GF-D8 (cell line): ENCODE measurements around the gene GALNT17.

Experiments
- DNase-seq: peaks from one replicate; lab custom pipeline; 2025; lab: John Stamatoyannopoulos, UW

The GALNT17 gene

DNA sequence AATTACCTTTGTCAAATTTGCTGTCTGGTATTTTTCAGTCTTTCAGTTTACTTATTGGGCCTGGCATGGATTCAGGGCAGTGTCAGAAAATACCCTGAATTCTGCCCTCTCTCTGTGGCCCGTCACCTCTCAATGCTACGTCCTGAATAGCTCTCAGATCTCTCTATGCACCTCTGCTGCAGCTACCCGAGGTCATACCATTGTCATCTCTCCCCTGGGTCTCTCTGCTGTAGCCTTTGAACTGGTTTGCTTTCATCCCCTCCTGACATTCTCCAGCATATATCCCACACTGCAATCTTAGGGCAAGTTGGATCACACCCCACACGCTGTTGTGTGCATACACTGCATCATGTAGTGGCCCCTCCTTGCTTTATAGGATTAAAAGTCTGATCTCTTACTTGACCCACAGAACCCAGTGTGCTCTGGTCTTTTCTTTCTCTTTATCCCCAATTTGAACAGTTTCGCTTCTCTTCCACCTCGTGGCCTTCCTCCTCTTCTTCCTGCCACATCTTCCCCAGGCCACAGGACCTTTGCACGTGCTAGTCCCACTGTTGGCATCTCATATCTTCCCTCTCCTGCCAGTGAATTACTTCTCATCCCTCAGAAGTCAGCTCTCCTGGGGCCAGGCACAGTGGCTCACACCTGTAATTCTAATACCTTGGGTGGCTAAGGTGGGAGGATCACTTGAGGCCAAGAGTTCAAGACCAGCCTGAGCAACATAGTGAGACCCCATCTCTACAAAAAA, 372.9 kb downstream of the GALNT17 start:
- no peak for DNase-seq

DNA sequence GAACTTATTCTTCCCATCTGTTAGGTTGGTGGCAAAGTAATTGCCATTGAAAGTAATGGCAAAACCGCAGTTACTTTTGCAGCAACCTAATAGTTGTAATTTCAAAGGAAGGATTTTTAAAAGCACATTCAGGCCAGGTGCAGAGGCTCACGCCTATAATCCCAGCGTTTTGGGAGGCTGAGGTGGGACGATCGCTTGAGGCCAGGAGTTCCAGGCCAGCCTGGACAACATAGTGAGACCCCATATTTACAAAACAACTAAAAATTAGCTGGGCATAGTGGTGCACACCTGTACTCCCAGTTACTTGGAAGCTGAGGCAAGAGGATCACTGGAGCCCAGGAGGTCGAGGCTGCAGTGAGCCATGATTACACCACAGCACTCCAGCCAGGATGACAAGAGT, 374.9 kb downstream of the GALNT17 start:
- DNase-seq = no peak

DNA sequence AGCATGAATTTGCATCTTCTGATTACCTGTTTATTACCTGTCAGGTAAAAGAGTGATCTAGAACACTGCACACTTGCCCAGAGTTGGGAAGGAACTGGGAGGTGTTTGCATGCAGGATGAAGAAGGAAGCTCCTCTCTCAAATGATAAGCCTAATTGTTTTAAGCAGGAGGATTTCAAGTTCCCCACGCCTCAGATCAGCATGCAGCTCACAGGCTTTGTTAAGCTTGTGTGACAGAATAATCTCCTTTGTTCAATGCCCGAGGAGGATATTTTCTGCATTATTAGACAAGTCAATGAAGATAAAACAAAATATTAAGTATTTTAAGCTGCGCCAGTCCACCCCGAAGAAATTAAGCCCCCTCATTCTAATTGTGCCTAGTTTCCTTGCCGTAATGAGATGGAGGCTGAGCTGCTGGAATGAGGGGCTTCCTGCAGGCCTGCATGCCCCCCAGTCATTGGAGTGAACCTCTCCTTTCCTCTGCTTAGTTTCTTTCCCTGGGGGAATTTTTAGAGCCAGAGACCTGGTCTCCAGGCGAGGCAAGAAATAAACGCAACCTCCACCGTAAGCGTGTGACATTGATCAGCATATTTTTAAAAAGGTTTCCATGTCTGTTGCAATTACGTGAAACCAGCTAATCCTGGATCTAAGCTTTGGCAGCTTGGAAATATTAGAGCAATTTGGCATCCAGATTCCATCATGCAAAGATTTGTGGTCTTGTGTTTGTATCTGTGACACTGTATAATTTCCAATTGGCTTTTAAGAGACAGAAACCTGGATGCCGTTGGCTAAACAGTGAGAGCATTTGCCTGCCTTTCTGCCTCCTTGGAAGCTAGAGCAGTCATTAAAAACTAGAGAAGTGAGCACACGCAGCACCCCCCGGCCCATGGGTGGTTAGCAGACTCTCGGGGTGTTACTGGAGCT, 376.0 kb downstream of the GALNT17 start:
- no peak for DNase-seq

DNA sequence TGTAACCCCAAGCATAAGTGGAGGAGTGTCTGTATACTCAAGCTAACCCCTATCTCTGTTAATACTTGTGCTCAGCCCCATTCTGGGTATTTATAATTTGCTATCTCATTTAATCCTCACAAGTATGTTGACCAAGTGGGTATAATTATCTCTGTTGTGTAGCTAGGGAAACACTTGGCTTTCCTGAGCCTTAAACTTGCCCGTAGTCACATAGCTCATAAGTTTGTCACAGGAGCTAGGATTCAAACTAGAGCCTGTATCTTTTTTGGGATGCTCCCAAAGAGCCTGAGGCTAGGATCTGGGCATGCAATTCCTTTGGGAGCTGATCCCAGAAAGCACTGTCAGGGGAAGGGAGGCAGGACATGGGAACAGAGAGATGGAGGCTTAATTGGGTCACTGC, 377.4 kb downstream of the GALNT17 start:
- DNase-seq = no peak

DNA sequence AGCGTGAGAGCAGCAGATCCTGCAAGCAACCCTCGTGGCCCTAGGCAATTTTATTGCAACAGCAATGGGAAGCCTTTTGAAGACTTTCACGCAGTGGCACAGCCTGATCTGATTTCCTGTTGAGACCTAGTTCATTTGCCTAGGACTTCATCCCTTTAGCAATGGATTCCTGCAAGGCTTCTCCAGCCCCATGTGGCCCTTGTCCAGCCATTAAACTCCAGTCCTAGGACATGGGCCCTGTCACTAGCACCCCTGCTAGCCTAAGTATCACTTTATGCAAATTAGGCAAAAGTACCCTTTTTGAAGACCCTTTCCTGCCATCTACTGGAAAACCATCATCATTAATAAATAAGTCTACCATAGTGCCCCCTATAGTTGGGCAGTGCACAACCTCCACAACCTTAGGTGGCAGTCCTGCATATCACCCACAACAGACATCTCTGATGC, 379.4 kb downstream of the GALNT17 start:
- DNase-seq = no peak

DNA sequence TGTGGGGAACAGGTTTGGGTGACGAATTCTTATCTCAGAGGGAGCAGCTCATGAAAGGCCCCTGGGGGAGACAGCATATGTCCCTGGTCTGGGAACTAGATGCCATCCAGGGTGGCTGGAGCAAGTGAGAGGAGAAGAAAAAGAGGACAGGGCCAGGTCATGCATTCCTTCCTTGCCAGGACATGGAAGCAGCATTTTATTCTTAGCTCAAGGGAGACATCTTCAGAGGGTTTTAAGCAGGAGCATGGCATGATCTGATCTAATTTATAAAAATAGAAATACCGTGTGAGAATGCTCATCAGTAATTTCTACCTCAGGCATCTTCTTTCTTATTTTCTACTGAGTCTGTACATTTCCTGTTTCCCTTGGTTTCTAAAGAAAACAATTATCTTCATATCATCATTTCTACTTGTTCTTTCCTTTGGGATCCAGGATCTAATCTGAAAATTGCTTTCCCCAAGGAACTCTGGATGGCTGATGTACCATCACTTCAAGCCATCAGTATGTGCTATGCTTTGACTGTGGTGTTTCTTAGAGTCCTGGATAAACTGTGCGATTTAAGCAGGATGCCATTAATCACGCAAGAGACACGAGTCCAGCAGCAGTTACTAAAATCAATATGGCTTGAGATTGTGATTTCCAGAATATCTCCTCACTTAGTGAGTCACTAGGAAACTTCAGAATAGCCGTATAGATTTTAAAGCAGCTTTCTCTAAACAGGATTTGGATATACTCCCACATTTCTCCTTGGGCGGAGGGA, 386.2 kb downstream of the GALNT17 start:
- DNase-seq = no peak

DNA sequence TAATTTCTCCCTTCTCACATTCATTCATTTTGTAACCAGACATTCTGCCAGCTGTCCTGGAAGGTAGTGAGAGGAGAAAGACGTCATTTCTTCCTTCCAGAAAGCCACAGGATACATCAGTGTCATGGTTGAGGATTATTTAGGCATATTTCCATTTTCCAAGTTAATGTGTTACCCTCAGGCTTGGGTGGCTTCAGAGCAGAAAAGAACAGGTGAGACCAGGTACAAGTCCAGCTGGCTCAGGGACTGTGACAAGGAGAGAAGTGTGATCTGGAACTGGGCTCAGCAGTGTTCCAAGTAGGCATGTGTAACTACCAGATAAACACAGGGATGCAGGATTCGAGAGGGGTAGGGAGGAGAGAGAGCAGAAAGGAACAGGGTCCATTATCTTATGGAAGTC, 386.9 kb downstream of the GALNT17 start:
- DNase-seq = no peak

DNA sequence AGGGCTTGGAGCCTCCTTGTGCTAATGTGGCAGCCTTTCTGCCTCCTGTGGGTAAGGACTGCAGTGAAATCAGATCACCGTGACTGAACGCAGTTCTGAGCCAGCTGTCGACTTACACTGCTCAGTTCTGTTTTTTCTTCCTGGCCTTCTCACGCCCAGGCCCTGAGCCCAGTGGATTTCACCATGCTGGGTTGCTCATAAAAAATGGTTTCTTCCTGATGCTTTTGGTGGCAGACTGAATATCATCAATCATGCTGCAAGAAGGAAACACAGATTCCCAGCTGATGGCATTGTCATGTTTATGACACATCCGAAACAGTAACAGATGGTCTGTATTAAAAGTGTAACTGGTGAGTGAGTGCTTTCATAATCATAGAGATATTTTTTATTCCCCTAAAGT, 389.6 kb downstream of the GALNT17 start:
- no peak for DNase-seq

DNA sequence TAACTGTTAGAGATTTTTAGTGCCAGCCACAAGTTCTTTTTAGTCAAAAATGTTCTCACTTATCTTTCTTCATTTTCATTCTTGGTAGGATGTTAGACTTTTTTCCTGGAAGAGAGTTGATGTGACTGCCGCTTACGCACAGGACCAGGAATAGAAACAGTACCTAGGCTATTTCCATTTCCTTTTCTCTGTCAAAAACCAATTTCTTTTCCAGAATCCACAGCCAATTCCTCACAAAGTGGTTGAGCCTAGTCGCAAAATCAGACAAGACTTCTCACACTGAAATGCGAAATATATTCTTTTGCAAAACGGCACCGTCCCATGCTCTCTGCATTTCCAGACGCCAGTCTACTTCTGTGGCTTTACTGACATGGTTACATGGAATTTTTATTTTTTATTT, 394.2 kb downstream of the GALNT17 start:
- no peak for DNase-seq

DNA sequence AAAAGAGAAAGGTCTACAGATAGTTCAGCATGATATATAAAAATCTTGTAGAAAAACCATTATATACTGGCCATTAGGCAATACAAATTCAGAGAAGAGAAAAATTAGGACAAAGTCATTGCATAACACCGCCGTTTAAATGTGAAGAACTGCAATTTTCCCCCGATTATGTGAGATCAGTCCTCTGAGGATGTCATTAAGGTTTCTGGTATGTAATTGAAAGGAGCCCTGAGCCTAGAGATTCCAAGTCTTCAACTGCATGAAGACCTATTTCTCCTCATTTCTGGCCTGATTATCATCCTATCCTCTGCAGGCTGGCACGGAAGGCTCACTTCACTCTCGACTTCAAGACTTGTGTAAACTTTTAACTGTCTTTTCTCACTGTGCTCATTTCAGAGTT, 395.3 kb downstream of the GALNT17 start:
- no peak for DNase-seq

DNA sequence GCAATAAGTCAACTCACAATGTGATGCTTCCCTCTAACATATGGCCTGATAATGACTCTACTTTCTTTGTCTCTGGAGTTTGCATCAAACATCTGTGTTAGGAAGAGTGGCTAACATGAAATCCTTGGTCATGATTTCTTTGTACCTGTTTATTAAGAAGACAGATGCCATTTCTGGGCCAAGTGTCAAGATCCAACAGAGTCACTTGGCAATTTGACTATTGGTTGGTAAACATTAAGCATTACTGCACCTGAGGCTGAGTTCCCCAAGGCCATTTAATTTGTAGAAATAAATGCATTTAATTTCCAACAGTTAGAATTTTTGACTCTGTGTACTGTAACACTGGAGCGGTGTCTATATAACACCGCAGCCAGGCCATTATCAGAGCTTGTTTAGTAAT, 403.7 kb downstream of the GALNT17 start:
- no peak for DNase-seq

DNA sequence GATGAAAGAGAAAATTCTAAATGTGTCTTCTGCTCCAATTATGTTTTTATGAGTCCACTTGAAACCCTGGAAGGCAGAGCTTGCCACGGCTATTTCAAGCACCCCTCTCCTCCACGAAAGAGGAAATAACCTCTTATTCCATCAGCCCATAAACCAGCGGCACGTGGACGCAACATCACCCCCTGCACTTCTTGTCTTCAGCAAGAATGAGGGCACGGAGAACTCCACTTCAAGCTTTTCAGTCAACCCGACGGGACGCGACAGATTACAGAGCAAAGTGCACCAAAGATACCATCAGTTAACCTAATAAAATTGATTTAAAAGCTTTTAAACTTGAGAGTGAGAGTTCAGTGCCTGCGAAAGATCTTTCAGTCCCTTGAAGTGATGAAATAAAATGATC, 406.3 kb downstream of the GALNT17 start:
- no peak for DNase-seq

DNA sequence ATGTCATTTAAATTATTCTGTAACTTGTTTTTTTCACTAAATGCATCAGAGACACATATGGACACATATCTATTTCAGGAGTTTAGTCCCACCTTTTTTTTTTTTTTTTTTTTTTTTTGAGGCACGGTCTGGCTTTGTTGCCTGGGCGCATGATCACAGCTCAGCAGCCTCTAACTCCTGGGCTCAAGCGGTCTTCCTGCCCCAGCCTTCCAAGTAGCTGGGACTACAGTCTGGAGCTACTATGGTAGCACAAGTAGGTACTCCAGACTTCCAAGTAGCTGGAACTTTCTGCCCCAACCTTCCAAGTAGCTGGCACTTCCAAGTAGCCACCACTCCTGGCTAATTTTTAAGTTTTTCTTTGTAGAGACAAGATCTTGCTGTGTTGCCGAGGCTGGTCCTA, 407.7 kb downstream of the GALNT17 start:
- no peak for DNase-seq

DNA sequence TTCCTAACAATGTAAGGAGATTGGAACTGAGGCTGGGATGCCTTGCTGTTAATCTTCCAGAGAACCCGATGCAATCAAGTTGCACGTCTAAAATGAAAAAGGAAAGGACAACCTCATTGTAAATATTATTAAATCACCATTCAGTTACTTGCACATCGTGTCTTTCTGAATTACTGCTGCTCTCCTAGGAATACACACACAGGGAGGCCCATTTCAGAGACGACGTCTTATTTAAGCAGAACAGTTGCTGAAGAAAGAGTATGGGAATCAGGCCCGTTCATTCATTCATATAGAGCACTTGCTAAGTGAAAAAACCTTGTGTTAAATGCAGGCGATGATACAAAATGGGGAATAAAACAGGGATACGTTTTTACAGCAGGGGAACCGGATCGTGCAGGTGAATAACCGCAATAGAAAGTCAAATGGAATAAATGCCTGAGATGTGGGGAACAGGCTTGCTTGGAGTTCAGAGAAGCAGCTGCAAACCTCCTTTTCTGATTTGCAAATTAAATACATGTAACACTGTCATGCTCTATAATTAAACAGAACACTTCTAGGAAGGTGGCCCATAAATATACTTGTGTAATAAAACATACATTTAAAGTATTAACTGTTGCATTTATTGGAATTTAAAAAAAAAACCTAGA, 409.9 kb downstream of the GALNT17 start:
- no peak for DNase-seq

DNA sequence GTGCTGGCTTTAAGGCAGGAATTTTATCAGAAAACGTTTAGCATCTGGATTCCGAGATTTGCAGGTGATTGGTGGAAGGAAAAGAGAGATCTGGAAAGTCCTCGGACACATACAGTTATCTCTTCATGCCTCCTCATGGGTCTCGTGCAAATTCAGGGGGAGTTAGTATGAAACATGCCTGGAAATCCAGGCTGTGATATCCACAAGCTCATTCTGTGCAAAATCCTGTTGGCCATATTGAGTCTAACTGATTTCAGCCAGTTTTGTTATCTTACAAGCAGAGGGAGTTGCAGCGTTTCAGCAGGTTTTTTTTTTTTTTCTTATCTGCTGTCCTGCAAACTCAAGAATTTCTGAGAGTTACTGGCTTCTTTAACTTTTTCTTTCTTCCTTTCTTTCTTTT, 411.5 kb downstream of the GALNT17 start:
- no peak for DNase-seq

DNA sequence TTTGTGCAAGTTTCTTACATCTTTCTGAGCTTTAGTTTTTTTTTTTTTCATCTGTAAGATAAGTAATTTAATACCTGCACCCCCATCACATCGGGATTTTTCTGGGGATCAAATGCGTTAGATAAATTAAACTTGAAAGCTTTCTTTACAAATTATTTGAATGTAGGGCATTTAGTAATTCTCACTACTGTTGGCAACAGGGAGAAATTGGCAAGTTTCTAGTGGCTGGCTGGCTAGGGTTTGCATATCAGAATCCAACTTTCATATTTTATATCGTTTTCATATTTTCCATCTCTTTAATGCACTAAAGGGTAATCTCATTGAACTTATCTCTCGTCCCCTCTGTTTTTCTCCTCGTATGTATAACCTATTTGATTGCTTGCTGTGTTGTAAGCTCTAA, 412.9 kb downstream of the GALNT17 start:
- DNase-seq = no peak

DNA sequence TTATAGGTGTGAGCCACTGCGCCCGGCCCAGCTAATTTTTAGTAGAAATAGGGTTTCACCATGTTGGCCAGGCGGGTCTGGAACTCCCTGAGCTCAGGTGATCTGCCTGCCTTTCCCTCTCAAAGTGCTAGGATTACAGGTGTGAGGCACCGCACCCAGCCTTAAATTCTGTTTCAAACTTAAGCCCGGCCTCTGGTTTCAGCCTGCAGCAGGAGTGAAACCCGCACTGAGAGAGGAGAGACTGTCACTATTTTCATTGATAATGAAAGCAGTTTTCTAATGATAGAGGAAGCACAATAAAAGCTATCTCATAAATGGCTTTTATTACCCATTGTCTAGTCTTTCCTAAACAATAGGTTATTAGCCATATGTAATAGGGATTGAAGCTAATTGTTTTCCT, 415.5 kb downstream of the GALNT17 start:
- DNase-seq = no peak

DNA sequence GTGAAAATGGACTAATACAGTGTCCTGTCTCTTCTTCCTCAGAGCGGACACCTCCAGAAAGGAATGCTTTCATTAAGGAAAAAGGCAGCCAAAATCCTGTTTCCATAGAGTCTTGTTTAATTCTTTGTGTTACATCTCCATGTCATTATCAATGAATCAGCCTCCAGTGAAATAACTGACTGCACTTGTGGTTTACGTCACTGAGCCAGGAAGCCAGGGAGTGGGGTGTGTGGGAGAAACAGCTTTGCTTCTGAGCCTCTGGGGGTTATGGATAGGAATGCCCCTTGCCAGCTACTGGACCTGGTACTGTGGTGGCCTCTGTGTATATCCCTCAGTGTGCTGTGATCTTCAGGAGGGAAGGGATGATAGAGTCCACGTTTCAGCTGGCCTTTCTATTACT, 416.8 kb downstream of the GALNT17 start:
- no peak for DNase-seq

DNA sequence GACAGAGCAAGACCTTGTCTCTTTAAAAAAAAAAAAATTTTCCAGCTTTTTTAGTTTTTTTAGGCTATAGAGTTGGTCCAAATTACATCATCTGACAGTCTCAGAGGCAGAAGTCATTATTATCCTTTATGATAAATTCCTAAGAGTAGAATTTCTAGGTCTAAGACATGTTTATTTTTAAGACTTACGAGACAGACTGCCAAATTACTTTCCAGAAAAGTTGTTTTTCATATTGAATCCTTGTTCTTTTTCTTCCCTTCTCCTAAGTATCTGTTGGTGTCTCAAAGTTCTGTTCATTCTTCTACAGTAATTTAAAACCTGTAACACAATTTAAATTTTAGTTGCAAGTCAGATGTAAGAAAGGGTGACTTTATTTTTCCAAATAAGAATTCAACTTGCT, 421.4 kb downstream of the GALNT17 start:
- no peak for DNase-seq

DNA sequence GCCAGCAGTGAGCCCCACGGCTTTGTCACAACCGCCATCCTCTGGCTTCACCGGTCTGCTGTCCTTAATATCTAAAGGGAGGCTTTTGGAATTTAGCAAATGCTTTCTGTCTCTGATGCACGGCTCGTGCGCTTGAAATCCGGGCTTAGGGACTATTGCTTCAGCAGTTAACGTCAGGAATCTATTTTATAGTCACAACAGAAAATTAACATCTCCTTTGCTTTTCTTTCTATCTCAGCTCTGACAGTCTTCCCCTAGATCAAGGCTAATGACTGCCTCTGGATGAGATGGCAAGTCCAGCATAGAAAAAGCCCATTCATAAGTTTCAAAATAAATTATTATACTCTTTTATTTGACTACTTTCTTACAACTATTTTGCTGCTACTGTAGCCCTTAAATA, 423.8 kb downstream of the GALNT17 start:
- DNase-seq = no peak

DNA sequence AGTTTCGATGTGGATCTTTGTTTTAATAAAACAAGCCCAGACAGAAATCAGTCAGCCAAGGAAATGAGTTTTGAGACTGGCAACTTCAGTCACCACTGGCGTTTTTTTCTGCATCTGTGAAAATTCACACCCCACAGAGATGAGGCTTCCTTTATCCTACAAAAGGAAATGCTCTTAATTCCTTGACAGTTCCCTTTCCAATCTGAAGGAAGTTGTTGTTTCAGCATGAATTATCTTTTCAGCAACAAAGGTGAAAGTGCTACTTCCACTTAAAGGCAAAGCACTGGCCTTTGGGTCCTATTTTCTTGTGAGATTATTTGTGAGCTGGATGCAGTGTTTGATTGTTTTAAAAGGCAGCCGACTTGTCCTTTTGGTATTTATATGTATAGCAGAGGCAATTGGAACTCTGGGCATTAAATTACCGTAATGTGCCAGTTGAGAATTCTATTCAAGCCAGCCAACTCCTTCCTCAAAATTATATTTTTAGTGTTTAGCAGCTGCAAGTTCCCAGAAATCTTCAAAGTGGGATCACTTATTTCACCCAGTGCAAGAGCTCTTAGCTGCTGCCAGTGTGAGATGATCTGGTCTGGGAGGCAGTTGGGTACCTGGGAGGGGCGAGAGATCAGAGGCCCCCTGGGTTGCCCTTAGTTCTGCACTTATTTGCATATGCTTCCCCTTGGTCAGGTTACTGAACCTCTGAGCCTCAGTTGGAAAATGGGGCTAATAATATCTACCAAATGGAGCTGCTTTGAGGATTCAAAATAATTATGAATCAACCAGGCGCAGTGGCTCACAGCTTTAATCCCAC, 427.1 kb downstream of the GALNT17 start:
- no peak for DNase-seq
